ENCODE measurements around the gene UBXN7. TPM values are rescaled to one million over a fixed set of nuclear protein-coding genes. Genes with fewer than 3 reads are reported as not detected.
"Not testable (repeated sequence)": the region's sequence is repeated elsewhere in the genome, so short reads cannot be mapped to it uniquely, and the experiment has no call there.

The UBXN7 gene
- total RNA-seq, 1 experiment from 2014 or later = 125 TPM

GRCh38 chr3:196423044-196423781 is 9.0 kb downstream of the UBXN7 start:
- H3K79me2 ChIP-seq (ENCODE audit: low read depth) = peaks cover 99% of the 10 kb centered on the region
- H2AFZ ChIP-seq = no peak overlapping the region
- BruUV-seq (replicated peaks) = no TSS peak
- H3K4me1 ChIP-seq (replicated peaks; ENCODE audit: insufficient read depth) = no peaks in the 10 kb centered on the region
- TF ChIP-seq EZH2 (IDR thresholded peaks at IDR 0.05; ENCODE audit: low read depth) (no peak), CTCF (conservative IDR thresholded peaks at IDR 0.05) (no peak)
- H4K20me1 ChIP-seq (ENCODE audit: insufficient read depth) = peaks cover 94% of the 10 kb centered on the region
- H3F3A ChIP-seq (ENCODE audit: insufficient read depth, low read depth) = peaks cover 10% of the 10 kb centered on the region; the same call in 1 of the 2 replicates
- peak in 1 of 2 experiments; percentile 31 for DNase-seq
- no peaks in the 10 kb centered on the region for H3K9me2 ChIP-seq (ENCODE audit: insufficient read depth)
- no peak overlapping the region for H3K4me2 ChIP-seq
- no peak overlapping the region for H3K27ac ChIP-seq
- H3K36me3 ChIP-seq (ENCODE audit: low read depth) = 0 out of 2 replicates have a peak, but pooled peaks cover 3% of the 10 kb centered on the region
- H3K27me3 ChIP-seq (ENCODE audit: insufficient read depth, low read depth) = no peaks in the 10 kb centered on the region
- ChIA-PET POLR2A (ENCODE audit: unreplicated experiment) (no interaction called here), CTCF (no interaction called here)
- H3K9me3 ChIP-seq (ENCODE audit: insufficient read depth, low read depth) = no peaks in the 10 kb centered on the region
- no peak overlapping the region for H3K4me3 ChIP-seq
- intact Hi-C loops (cut with micrococcal nuclease; ENCODE audit: unreplicated experiment) = no loop called here

- BruUV-seq (replicated peaks); H3K9me2 ChIP-seq (ENCODE audit: insufficient read depth); CTCF ChIA-PET; H2AFZ ChIP-seq; H3K4me1 ChIP-seq (replicated peaks; ENCODE audit: insufficient read depth); intact Hi-C loops (cut with micrococcal nuclease; ENCODE audit: unreplicated experiment); H3F3A ChIP-seq (ENCODE audit: insufficient read depth, low read depth); H3K36me3 ChIP-seq (ENCODE audit: low read depth); H3K4me2 ChIP-seq; H3K4me3 ChIP-seq; H3K27me3 ChIP-seq (ENCODE audit: insufficient read depth, low read depth); DNase-seq; H3K9me3 ChIP-seq (ENCODE audit: insufficient read depth, low read depth); H3K27ac ChIP-seq: not testable (repeated sequence)
- POLR2A ChIA-PET (ENCODE audit: unreplicated experiment) = interaction anchor here (0.7 kb wide), 1 partner anchor 545 kb away, joined by 8 read pairs; no protein-coding TSS in a partner anchor
- Histone ChIP-seq H4K20me1 (ENCODE audit: insufficient read depth) (peaks cover 91% of the 10 kb centered on the region), H3K79me2 (ENCODE audit: low read depth) (peaks cover 96% of the 10 kb centered on the region)
These were observed 10.6 kb downstream of the UBXN7 start for GRCh38 chr3:196421668-196422067.

- no peak for DNase-seq
- intact Hi-C loops (cut with micrococcal nuclease; ENCODE audit: unreplicated experiment) = no loop called here
- Histone ChIP-seq H3K4me2 (no peak overlapping the region), H4K20me1 (ENCODE audit: insufficient read depth) (peaks cover 89% of the 10 kb centered on the region), H3K36me3 (ENCODE audit: low read depth) (no peaks in the 10 kb centered on the region), H3K27ac (no peak overlapping the region), H2AFZ (no peak overlapping the region), H3K79me2 (ENCODE audit: low read depth) (peaks cover 96% of the 10 kb centered on the region), H3K4me3 (no peak overlapping the region), H3K27me3 (ENCODE audit: insufficient read depth, low read depth) (no peaks in the 10 kb centered on the region), H3K9me3 (ENCODE audit: insufficient read depth, low read depth) (no peaks in the 10 kb centered on the region), H3K4me1 (replicated peaks; ENCODE audit: insufficient read depth) (no peaks in the 10 kb centered on the region), H3F3A (ENCODE audit: insufficient read depth, low read depth) (peaks cover 6% of the 10 kb centered on the region; the same call in 1 of the 2 replicates), H3K9me2 (ENCODE audit: insufficient read depth) (no peaks in the 10 kb centered on the region)
- no peak for TF ChIP-seq CTCF (conservative IDR thresholded peaks at IDR 0.05)
- no peak for TF ChIP-seq EZH2 (IDR thresholded peaks at IDR 0.05; ENCODE audit: low read depth)
- POLR2A ChIA-PET (ENCODE audit: unreplicated experiment) = no interaction called here
- CTCF ChIA-PET = no interaction called here
- BruUV-seq (replicated peaks) = no TSS peak
These were observed 12.8 kb downstream of the UBXN7 start for GRCh38 chr3:196419386-196419785.
